ENCODE results near the gene ADGRB3. TPM values are rescaled to one million over a fixed set of nuclear protein-coding genes. Genes with fewer than 3 reads are reported as not detected.

Gene ADGRB3
- total RNA-seq, 2 experiments from 2014 or later = not detected

GRCh38 chr6:69343851-69344250 lies 708.8 kb downstream of the ADGRB3 start:
- H3K27me3 Mint-ChIP-seq (ENCODE audit: low read depth) = no peaks in the 10 kb centered on the region
- no peak for DNase-seq
- no peaks in the 10 kb centered on the region for H3K36me3 Mint-ChIP-seq (ENCODE audit: low read depth)
- intact Hi-C loops (cut with micrococcal nuclease) = no loop called here
- no peak overlapping the region for H3K4me3 Mint-ChIP-seq
- no peak overlapping the region for H3K27ac Mint-ChIP-seq
- CTCF ChIA-PET = no interaction called here
- peaks cover 4% of the 10 kb centered on the region for H3K9me3 Mint-ChIP-seq
- H3K4me1 Mint-ChIP-seq (ENCODE audit: low read depth) = no peaks in the 10 kb centered on the region

DNA sequence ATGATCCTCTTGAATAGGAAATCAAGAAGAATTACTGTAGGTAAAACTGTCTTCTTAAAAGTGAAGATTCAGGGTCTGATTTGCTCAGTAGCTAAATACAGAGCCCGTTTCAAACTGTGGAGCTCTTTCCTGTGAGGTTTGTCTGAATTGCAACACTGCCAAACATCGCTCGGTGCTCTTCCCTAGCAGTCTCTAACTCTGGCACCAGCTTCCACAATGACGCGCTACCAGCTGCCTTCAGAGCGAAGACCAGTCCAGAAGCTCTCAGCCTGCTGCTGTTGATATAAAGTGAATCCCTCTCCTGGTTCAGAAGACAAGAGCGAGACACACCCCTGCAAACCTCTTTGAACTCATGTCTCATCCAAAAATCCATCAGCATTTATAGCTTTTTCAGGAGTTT lies 714.7 kb downstream of the ADGRB3 start:
- intact Hi-C loops (cut with micrococcal nuclease) = no loop called here
- no peak overlapping the region for H3K4me3 Mint-ChIP-seq
- H3K9me3 Mint-ChIP-seq = peaks cover 4% of the 10 kb centered on the region
- H3K27me3 Mint-ChIP-seq (ENCODE audit: low read depth) = no peaks in the 10 kb centered on the region
- DNase-seq = no peak
- CTCF ChIA-PET = no interaction called here
- no peaks in the 10 kb centered on the region for H3K4me1 Mint-ChIP-seq (ENCODE audit: low read depth)
- H3K27ac Mint-ChIP-seq = no peak overlapping the region
- H3K36me3 Mint-ChIP-seq (ENCODE audit: low read depth) = no peaks in the 10 kb centered on the region

GRCh38 chr6:69362209-69362608 lies 727.1 kb downstream of the ADGRB3 start:
- no peak for DNase-seq
- Mint-ChIP-seq H3K27me3 (ENCODE audit: low read depth) (peaks cover 4% of the 10 kb centered on the region), H3K36me3 (ENCODE audit: low read depth) (no peaks in the 10 kb centered on the region), H3K9me3 (no peaks in the 10 kb centered on the region), H3K4me3 (no peak overlapping the region), H3K4me1 (ENCODE audit: low read depth) (no peaks in the 10 kb centered on the region), H3K27ac (no peak overlapping the region)
- CTCF ChIA-PET = no interaction called here
- intact Hi-C loops (cut with micrococcal nuclease) = no loop called here

DNA sequence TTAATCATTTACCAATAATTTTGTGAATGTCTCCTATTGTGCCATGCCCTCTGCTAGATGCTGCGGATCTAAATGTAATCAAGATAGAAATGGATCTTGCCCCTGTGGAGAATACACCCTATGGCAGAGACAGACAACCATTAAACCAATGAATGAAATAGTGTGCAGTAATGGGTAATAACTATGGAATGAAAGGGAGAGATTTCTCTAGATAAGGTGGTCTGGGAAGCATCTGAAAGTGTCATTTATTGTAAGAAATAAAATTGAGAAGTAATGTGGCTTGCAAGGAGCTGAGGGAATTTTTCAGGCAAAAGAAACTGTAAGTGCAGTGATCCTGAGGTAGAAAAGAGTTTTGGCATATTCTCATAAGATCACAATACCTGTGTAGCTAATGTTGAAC lies 731.7 kb downstream of the ADGRB3 start:
- no peaks in the 10 kb centered on the region for H3K9me3 Mint-ChIP-seq
- no peak overlapping the region for H3K27ac Mint-ChIP-seq
- H3K4me1 Mint-ChIP-seq (ENCODE audit: low read depth) = no peaks in the 10 kb centered on the region
- CTCF ChIA-PET = no interaction called here
- peaks cover 4% of the 10 kb centered on the region for H3K27me3 Mint-ChIP-seq (ENCODE audit: low read depth)
- H3K36me3 Mint-ChIP-seq (ENCODE audit: low read depth) = no peaks in the 10 kb centered on the region
- DNase-seq = no peak
- H3K4me3 Mint-ChIP-seq = no peak overlapping the region
- intact Hi-C loops (cut with micrococcal nuclease) = no loop called here

GRCh38 chr6:69368613-69369012 lies 733.5 kb downstream of the ADGRB3 start:
- intact Hi-C loops (cut with micrococcal nuclease) = no loop called here
- Mint-ChIP-seq H3K36me3 (ENCODE audit: low read depth) (no peaks in the 10 kb centered on the region), H3K27ac (no peak overlapping the region), H3K27me3 (ENCODE audit: low read depth) (peaks cover 4% of the 10 kb centered on the region), H3K4me1 (ENCODE audit: low read depth) (no peaks in the 10 kb centered on the region), H3K4me3 (no peak overlapping the region), H3K9me3 (no peaks in the 10 kb centered on the region)
- DNase-seq = no peak
- CTCF ChIA-PET = no interaction called here

DNA sequence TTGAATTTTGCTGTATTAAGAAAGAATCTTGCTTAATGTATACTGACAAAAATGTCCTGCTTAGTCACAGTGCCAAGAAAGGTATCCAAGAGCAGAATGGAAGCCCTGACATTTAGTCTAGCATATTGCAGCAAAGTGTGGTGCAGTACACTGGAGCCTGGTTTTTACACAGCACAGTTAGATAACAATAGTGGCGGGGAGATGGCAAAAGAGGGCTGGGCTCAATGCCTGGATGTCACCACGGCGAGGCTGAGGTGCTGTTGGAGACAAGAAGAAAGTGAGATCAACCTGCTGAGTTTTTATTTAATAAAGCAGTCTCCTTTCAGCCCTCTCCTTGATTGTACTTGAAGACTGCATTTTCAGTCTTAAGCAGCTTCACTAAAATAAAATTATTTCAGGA lies 735.7 kb downstream of the ADGRB3 start:
- no peak overlapping the region for H3K4me3 Mint-ChIP-seq
- intact Hi-C loops (cut with micrococcal nuclease) = no loop called here
- no peak overlapping the region for H3K27ac Mint-ChIP-seq
- H3K4me1 Mint-ChIP-seq (ENCODE audit: low read depth) = no peaks in the 10 kb centered on the region
- peaks cover 4% of the 10 kb centered on the region for H3K27me3 Mint-ChIP-seq (ENCODE audit: low read depth)
- CTCF ChIA-PET = no interaction called here
- no peaks in the 10 kb centered on the region for H3K9me3 Mint-ChIP-seq
- no peak for DNase-seq
- H3K36me3 Mint-ChIP-seq (ENCODE audit: low read depth) = no peaks in the 10 kb centered on the region

DNA sequence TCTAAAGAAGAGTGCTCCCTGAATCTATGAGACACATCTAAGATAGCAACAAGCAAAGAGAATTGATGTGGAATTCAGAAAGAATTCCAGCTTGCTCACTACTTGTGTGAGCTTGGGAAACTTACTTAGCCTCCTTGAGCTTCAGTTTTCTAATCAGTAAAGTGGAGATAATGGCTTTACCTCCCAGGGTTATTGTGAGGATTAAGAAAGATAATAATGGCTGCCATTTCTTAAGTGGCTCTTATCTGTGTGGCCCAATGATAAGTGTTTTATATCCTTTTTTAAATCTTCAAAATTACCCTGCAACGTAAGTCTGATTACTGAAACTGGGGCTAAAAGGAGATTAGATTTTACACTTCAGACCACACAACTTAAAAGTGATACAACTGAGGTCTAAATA lies 743.2 kb downstream of the ADGRB3 start:
- intact Hi-C loops (cut with micrococcal nuclease) = no loop called here
- CTCF ChIA-PET = no interaction called here
- Mint-ChIP-seq H3K27ac (no peak overlapping the region), H3K36me3 (ENCODE audit: low read depth) (no peaks in the 10 kb centered on the region), H3K4me3 (no peak overlapping the region), H3K4me1 (ENCODE audit: low read depth) (no peaks in the 10 kb centered on the region), H3K27me3 (ENCODE audit: low read depth) (no peaks in the 10 kb centered on the region), H3K9me3 (no peaks in the 10 kb centered on the region)
- no peak for DNase-seq

GRCh38 chr6:69379518-69379917 lies 744.4 kb downstream of the ADGRB3 start:
- Mint-ChIP-seq H3K9me3 (no peaks in the 10 kb centered on the region), H3K27me3 (ENCODE audit: low read depth) (no peaks in the 10 kb centered on the region), H3K4me1 (ENCODE audit: low read depth) (no peaks in the 10 kb centered on the region), H3K4me3 (no peak overlapping the region), H3K27ac (no peak overlapping the region), H3K36me3 (ENCODE audit: low read depth) (no peaks in the 10 kb centered on the region)
- intact Hi-C loops (cut with micrococcal nuclease) = no loop called here
- DNase-seq = no peak
- CTCF ChIA-PET = no interaction called here

GRCh38 chr6:69383627-69384026 lies 748.5 kb downstream of the ADGRB3 start:
- Mint-ChIP-seq H3K36me3 (ENCODE audit: low read depth) (no peaks in the 10 kb centered on the region), H3K4me1 (ENCODE audit: low read depth) (no peaks in the 10 kb centered on the region), H3K4me3 (no peak overlapping the region), H3K27me3 (ENCODE audit: low read depth) (no peaks in the 10 kb centered on the region), H3K9me3 (no peaks in the 10 kb centered on the region), H3K27ac (no peak overlapping the region)
- CTCF ChIA-PET = no interaction called here
- no peak for DNase-seq
- intact Hi-C loops (cut with micrococcal nuclease) = no loop called here

DNA sequence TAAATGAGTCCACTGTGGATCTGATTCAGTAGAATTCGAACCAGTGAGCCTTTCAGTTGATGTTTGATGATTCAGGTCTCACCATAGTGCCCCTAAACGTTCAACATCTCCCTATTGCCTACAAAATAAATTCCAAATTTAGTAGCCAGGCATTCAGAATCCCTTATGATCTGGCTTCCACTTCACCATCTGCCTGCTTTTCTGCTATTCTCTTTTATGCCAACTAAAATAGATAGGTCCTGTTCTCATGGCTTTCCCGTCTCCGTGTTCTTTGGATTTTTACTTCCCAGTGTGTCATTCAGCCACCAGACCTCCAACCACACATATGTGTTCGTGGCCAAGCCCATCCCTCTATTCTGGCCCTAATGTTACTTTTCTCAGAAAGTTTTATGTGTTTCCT lies 751.3 kb downstream of the ADGRB3 start:
- H3K27me3 Mint-ChIP-seq (ENCODE audit: low read depth) = no peaks in the 10 kb centered on the region
- no peak overlapping the region for H3K27ac Mint-ChIP-seq
- DNase-seq = no peak
- intact Hi-C loops (cut with micrococcal nuclease) = no loop called here
- no peaks in the 10 kb centered on the region for H3K36me3 Mint-ChIP-seq (ENCODE audit: low read depth)
- H3K9me3 Mint-ChIP-seq = no peaks in the 10 kb centered on the region
- CTCF ChIA-PET = no interaction called here
- no peak overlapping the region for H3K4me3 Mint-ChIP-seq
- no peaks in the 10 kb centered on the region for H3K4me1 Mint-ChIP-seq (ENCODE audit: low read depth)

- Mint-ChIP-seq H3K4me1 (ENCODE audit: low read depth) (no peaks in the 10 kb centered on the region), H3K36me3 (ENCODE audit: low read depth) (no peaks in the 10 kb centered on the region), H3K9me3 (no peaks in the 10 kb centered on the region), H3K27ac (no peak overlapping the region), H3K27me3 (ENCODE audit: low read depth) (no peaks in the 10 kb centered on the region), H3K4me3 (no peak overlapping the region)
- CTCF ChIA-PET = no interaction called here
- intact Hi-C loops (cut with micrococcal nuclease) = no loop called here
- no peak for DNase-seq
Measured at GRCh38 chr6:69390125-69390524, 755.0 kb downstream of the ADGRB3 start.

- H3K27me3 Mint-ChIP-seq (ENCODE audit: low read depth) = no peaks in the 10 kb centered on the region
- CTCF ChIA-PET = no interaction called here
- intact Hi-C loops (cut with micrococcal nuclease) = no loop called here
- no peaks in the 10 kb centered on the region for H3K36me3 Mint-ChIP-seq (ENCODE audit: low read depth)
- H3K4me1 Mint-ChIP-seq (ENCODE audit: low read depth) = no peaks in the 10 kb centered on the region
- no peak overlapping the region for H3K4me3 Mint-ChIP-seq
- H3K9me3 Mint-ChIP-seq = no peaks in the 10 kb centered on the region
- no peak overlapping the region for H3K27ac Mint-ChIP-seq
- no peak for DNase-seq
Measured at GRCh38 chr6:69391106-69391505, 756.0 kb downstream of the ADGRB3 start.

GRCh38 chr6:69392745-69393144 lies 757.7 kb downstream of the ADGRB3 start:
- intact Hi-C loops (cut with micrococcal nuclease) = no loop called here
- CTCF ChIA-PET = no interaction called here
- H3K27ac Mint-ChIP-seq = no peak overlapping the region

DNA sequence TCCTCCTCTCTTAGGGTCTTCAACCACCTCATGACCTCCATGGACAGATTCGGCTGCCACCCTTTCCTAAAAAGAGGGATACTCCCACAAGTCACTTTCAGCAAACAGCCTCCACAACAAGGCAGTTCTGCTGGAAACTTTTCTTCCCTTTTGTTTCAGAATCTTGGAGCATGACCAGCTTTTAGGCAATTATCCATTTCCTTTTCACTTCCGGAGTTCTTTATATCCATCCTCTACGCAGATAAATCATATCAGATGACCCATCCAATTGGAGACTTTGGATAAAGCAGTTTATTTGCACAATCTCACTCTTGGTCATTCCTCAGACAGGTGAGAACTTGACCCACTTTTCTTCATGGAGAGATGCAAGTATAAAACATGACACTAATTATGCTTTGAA lies 763.2 kb downstream of the ADGRB3 start:
- intact Hi-C loops (cut with micrococcal nuclease) = no loop called here
- no peaks in the 10 kb centered on the region for H3K4me1 Mint-ChIP-seq (ENCODE audit: low read depth)
- CTCF ChIA-PET = no interaction called here

More at GRCh38 chr6:69392745-69393144, 757.7 kb downstream of the ADGRB3 start:
- Mint-ChIP-seq H3K9me3 (no peaks in the 10 kb centered on the region), H3K27me3 (ENCODE audit: low read depth) (no peaks in the 10 kb centered on the region), H3K4me1 (ENCODE audit: low read depth) (no peaks in the 10 kb centered on the region), H3K4me3 (no peak overlapping the region), H3K36me3 (ENCODE audit: low read depth) (no peaks in the 10 kb centered on the region)
- no peak for DNase-seq

More for the DNA sequence above, 763.2 kb downstream of the ADGRB3 start:
- Mint-ChIP-seq H3K27ac (no peak overlapping the region), H3K4me3 (no peak overlapping the region), H3K27me3 (ENCODE audit: low read depth) (no peaks in the 10 kb centered on the region), H3K36me3 (ENCODE audit: low read depth) (no peaks in the 10 kb centered on the region), H3K9me3 (no peaks in the 10 kb centered on the region)
- no peak for DNase-seq
